HepG2 (cell line): ENCODE results near the gene CTDNEP1. TPM values are rescaled to one million over a fixed set of nuclear protein-coding genes. Genes with fewer than 3 reads are reported as not detected.
A peak's percentile ranks its signal among the peaks of the same experiment; 100 is the strongest.

Experiments used
- CCAR2 ChIP-seq: fragments of 200-400 bp; formaldehyde crosslinking; optimal IDR thresholded peaks from 2 replicates; pipeline ENCODE3; 2018; ENCODE audit warnings: low read depth, mild to moderate bottlenecking, low read length, moderate library complexity
- HNRNPH1 ChIP-seq: fragments of 200-400 bp; formaldehyde crosslinking; optimal IDR thresholded peaks from 2 replicates; pipeline ENCODE3; 2017; ENCODE audit warnings: mild to moderate bottlenecking, low read depth, low read length
- IRX3 ChIP-seq: sonication (generic); formaldehyde crosslinking; IDR thresholded peaks from 2 replicates; pipeline ENCODE4 v1.8.1; 2023; ENCODE audit warnings: mild to moderate bottlenecking, low read depth, missing genetic modification reagents, borderline replicate concordance
- MTA3 ChIP-seq: sonication (generic); formaldehyde crosslinking; IDR thresholded peaks from 2 replicates; pipeline ENCODE4 v1.4.0; 2020; ENCODE audit warnings: missing genetic modification reagents
- NFE2 ChIP-seq: sonication (generic); formaldehyde crosslinking; IDR thresholded peaks from 2 replicates; pipeline ENCODE4 v1.4.0; 2020; ENCODE audit warnings: missing genetic modification reagents
- NFIC ChIP-seq: IDR thresholded peaks from 2 replicates; pipeline ENCODE4 v1.6.1; 2012; ENCODE audit warnings: mild to moderate bottlenecking, low read length, inconsistent platforms
- ONECUT2 ChIP-seq: sonication (generic); formaldehyde crosslinking; IDR thresholded peaks from 2 replicates; pipeline ENCODE4 v1.4.0; 2020; ENCODE audit warnings: missing genetic modification reagents
- RXRA ChIP-seq: sonication (generic); formaldehyde crosslinking; IDR thresholded peaks from 2 replicates; pipeline ENCODE4 v1.5.1; 2020; ENCODE audit warnings: missing genetic modification reagents
- SAFB2 ChIP-seq: sonication (generic); formaldehyde crosslinking; IDR thresholded peaks from 2 replicates; pipeline ENCODE4 v1.5.1; 2020; ENCODE audit warnings: missing genetic modification reagents, low read depth, mild to moderate bottlenecking, borderline replicate concordance
- SMAD1 ChIP-seq: sonication (generic); formaldehyde crosslinking; IDR thresholded peaks from 2 replicates; pipeline ENCODE4 v1.4.0; 2020; ENCODE audit warnings: missing genetic modification reagents, low read depth, mild to moderate bottlenecking, borderline replicate concordance
- TCF7L2 ChIP-seq: IDR thresholded peaks from 2 replicates; pipeline ENCODE4 v1.6.1; 2011; ENCODE audit warnings: mild to moderate bottlenecking, low read depth, low read length, moderate library complexity
- ZNF143 ChIP-seq: sonication (generic); formaldehyde crosslinking; IDR thresholded peaks from 2 replicates; pipeline ENCODE4 v1.4.0; 2020; ENCODE audit warnings: missing genetic modification reagents
- ZNF577 ChIP-seq: sonication (generic); formaldehyde crosslinking; IDR thresholded peaks from 2 replicates; pipeline ENCODE4 v1.4.0; 2020; ENCODE audit warnings: mild to moderate bottlenecking, low read depth, missing genetic modification reagents, borderline replicate concordance
- ZNF619 ChIP-seq: sonication (generic); formaldehyde crosslinking; IDR thresholded peaks from 2 replicates; pipeline ENCODE4 v1.4.0; 2020; ENCODE audit warnings: mild to moderate bottlenecking, missing genetic modification reagents
- ZNF672 ChIP-seq: sonication (generic); formaldehyde crosslinking; IDR thresholded peaks from 2 replicates; pipeline ENCODE4 v1.8.1; 2022; ENCODE audit warnings: missing genetic modification reagents
- ZNF749 ChIP-seq: sonication (generic); formaldehyde crosslinking; IDR thresholded peaks from 2 replicates; pipeline ENCODE4 v1.8.0; 2022; ENCODE audit warnings: mild to moderate bottlenecking, missing genetic modification reagents, moderate library complexity, borderline replicate concordance
- ZNF761 ChIP-seq: sonication (generic); formaldehyde crosslinking; conservative IDR thresholded peaks from 2 replicates; pipeline ENCODE4 v1.4.0; 2020; ENCODE audit warnings: mild to moderate bottlenecking, missing genetic modification reagents
- polyA plus RNA-seq, 8 experiments: library from polyadenylated mRNA; depleted of rRNA in 3 of 8; stranded (reverse) in 7 of 8; unstranded in 1 of 8; fragments of >200 nt; fragmentation: Illumina TruSeq in 4 of 8; extraction: Trizol in 4 of 8; gene quantifications; 2 replicates each; pipeline versions ENCODE4 v1.2.1 to v1.2.3, GENCODE V29; 2011 to 2016; ENCODE audit warnings: low read depth in 4 of 8, missing spikeins in 1 of 8, mixed read lengths in 1 of 8; ENCODE audit not compliant: insufficient read depth in 1 of 8
- total RNA-seq, 5 experiments: library from RNA; depleted of rRNA; stranded (reverse); fragments of >200 nt; fragmentation: Illumina TruSeq; extraction: Trizol; gene quantifications; 2 replicates each; pipeline ENCODE4 v1.2.3, GENCODE V29; 2016; ENCODE audit warnings: low read depth in 1 of 5
- TF ChIP-seq, protein P1 (sequence below): sonication (generic); formaldehyde crosslinking; IDR thresholded peaks from 2 replicates; pipeline ENCODE4 v1.5.1; 2020; ENCODE audit warnings: mild to moderate bottlenecking, missing genetic modification reagents, moderate library complexity
- TF ChIP-seq, protein P2 (sequence below): sonication (generic); formaldehyde crosslinking; IDR thresholded peaks from 2 replicates; pipeline ENCODE4 v1.4.0; 2020; ENCODE audit warnings: low read depth, missing genetic modification reagents
- TF ChIP-seq, protein P3 (sequence below): sonication (generic); formaldehyde crosslinking; IDR thresholded peaks from 2 replicates; pipeline ENCODE4 v1.5.1; 2020; ENCODE audit warnings: missing genetic modification reagents, mild to moderate bottlenecking, borderline replicate concordance

The CTDNEP1 gene
- total and polyA plus RNA-seq, 2 of the 13 experiments (the other 11 are each of a cell fraction or from before 2014, with no cell fraction given), result 19.8 to 118 TPM

GRCh38 chr17:7239091-7240027, 12.2 kb downstream of the CTDNEP1 start, which contains the start of gene PHF23 (continued):
- TF ChIP-seq SMAD1 (CRISPR knock-in tag), result no peak
- TF ChIP-seq ONECUT2 (CRISPR knock-in tag), result no peak
- no peak for TF ChIP-seq MTA3
- TF ChIP-seq ZNF577, result no peak
- 0 out of 2 replicates have a peak, but pooled peaks have one; percentile 30 for TF ChIP-seq RXRA (CRISPR knock-in tag)
- TF ChIP-seq CCAR2, result no peak
- no peak for TF ChIP-seq IRX3
- no peak for TF ChIP-seq ZNF672 (CRISPR knock-in tag)
- TF ChIP-seq NFE2 (CRISPR knock-in tag), result no peak
- no peak for TF ChIP-seq TCF7L2
- TF ChIP-seq SAFB2, result peak; percentile 89; the same call in 1 of the 2 replicates
- TF ChIP-seq NFIC, result no peak
- TF ChIP-seq, protein P1, sequence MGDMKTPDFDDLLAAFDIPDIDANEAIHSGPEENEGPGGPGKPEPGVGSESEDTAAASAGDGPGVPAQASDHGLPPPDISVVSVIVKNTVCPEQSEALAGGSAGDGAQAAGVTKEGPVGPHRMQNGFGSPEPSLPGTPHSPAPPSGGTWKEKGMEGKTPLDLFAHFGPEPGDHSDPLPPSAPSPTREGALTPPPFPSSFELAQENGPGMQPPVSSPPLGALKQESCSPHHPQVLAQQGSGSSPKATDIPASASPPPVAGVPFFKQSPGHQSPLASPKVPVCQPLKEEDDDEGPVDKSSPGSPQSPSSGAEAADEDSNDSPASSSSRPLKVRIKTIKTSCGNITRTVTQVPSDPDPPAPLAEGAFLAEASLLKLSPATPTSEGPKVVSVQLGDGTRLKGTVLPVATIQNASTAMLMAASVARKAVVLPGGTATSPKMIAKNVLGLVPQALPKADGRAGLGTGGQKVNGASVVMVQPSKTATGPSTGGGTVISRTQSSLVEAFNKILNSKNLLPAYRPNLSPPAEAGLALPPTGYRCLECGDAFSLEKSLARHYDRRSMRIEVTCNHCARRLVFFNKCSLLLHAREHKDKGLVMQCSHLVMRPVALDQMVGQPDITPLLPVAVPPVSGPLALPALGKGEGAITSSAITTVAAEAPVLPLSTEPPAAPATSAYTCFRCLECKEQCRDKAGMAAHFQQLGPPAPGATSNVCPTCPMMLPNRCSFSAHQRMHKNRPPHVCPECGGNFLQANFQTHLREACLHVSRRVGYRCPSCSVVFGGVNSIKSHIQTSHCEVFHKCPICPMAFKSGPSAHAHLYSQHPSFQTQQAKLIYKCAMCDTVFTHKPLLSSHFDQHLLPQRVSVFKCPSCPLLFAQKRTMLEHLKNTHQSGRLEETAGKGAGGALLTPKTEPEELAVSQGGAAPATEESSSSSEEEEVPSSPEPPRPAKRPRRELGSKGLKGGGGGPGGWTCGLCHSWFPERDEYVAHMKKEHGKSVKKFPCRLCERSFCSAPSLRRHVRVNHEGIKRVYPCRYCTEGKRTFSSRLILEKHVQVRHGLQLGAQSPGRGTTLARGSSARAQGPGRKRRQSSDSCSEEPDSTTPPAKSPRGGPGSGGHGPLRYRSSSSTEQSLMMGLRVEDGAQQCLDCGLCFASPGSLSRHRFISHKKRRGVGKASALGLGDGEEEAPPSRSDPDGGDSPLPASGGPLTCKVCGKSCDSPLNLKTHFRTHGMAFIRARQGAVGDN (CRISPR knock-in tag), result peak; percentile 75
- TF ChIP-seq, protein P2, sequence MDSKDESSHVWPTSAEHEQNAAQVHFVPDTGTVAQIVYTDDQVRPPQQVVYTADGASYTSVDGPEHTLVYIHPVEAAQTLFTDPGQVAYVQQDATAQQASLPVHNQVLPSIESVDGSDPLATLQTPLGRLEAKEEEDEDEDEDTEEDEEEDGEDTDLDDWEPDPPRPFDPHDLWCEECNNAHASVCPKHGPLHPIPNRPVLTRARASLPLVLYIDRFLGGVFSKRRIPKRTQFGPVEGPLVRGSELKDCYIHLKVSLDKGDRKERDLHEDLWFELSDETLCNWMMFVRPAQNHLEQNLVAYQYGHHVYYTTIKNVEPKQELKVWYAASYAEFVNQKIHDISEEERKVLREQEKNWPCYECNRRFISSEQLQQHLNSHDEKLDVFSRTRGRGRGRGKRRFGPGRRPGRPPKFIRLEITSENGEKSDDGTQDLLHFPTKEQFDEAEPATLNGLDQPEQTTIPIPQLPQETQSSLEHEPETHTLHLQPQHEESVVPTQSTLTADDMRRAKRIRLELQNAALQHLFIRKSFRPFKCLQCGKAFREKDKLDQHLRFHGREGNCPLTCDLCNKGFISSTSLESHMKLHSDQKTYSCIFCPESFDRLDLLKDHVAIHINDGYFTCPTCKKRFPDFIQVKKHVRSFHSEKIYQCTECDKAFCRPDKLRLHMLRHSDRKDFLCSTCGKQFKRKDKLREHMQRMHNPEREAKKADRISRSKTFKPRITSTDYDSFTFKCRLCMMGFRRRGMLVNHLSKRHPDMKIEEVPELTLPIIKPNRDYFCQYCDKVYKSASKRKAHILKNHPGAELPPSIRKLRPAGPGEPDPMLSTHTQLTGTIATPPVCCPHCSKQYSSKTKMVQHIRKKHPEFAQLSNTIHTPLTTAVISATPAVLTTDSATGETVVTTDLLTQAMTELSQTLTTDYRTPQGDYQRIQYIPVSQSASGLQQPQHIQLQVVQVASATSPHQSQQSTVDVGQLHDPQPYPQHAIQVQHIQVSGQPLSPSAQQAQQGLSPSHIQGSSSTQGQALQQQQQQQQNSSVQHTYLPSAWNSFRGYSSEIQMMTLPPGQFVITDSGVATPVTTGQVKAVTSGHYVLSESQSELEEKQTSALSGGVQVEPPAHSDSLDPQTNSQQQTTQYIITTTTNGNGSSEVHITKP (CRISPR knock-in tag), result peak; percentile 89
- no peak for TF ChIP-seq HNRNPH1
- 0 out of 2 replicates have a peak, but pooled peaks have one; percentile 32 for TF ChIP-seq ZNF761
- TF ChIP-seq ZNF143 (CRISPR knock-in tag), result peak; percentile 93
- TF ChIP-seq, protein P3, sequence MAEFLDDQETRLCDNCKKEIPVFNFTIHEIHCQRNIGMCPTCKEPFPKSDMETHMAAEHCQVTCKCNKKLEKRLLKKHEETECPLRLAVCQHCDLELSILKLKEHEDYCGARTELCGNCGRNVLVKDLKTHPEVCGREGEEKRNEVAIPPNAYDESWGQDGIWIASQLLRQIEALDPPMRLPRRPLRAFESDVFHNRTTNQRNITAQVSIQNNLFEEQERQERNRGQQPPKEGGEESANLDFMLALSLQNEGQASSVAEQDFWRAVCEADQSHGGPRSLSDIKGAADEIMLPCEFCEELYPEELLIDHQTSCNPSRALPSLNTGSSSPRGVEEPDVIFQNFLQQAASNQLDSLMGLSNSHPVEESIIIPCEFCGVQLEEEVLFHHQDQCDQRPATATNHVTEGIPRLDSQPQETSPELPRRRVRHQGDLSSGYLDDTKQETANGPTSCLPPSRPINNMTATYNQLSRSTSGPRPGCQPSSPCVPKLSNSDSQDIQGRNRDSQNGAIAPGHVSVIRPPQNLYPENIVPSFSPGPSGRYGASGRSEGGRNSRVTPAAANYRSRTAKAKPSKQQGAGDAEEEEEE (CRISPR knock-in tag), result no peak
- TF ChIP-seq ZNF619 (CRISPR knock-in tag), result 0 out of 2 replicates have a peak, but pooled peaks have one; percentile 7
- TF ChIP-seq ZNF749 (CRISPR knock-in tag), result no peak
